GM12891 (cell line): Measurements from ENCODE around the gene DNAJC17.

Experiments used
- POLR2A ChIP-seq: IDR thresholded peaks from 2 replicates; pipeline ENCODE4 v1.6.1; 2011; ENCODE audit warnings: low read depth, low read length, control low read depth
- POLR2AphosphoS5 ChIP-seq: IDR thresholded peaks from 2 replicates; pipeline ENCODE4 v1.6.1; 2011; ENCODE audit warnings: low read depth, low read length, control low read depth

DNA sequence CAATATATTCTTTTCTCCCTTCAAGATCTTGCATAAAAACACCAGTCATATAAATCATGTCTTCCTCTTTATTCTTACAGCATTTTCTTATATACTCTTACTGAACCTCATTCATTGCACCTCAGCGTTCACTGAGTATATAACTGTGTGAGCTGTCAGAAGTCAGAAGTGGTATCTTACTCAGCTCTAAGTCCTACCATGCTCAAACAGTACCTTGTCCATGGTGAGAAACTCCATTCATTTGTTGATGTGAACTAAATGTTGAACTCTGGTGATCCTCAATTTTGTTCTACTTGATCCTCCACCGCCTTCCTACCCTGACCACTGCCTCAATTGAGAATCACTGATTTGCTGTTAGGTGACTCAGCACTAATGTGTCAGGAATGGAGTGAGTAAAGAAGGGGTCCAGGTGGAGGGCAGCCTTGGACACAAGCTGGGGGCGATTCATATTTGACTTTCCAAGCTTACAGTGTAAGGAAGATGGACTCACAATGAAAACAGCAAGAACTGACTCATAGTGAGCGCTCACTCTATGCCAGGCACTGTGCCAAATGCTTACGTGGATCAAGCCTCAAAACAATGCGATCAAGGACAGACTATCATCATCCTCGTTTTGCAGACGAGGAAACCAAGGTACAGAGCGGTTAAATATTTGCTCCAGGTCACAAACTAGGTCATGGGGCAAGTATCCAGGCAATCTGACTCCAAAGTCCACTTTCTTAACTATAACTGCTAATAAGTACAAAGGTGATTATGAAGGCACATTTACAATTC lies 13.9 kb downstream of the DNAJC17 start:
- TF ChIP-seq POLR2AphosphoS5, result no peak
- no peak for TF ChIP-seq POLR2A
